ENCODE results near the gene KDM2A.

KDM2A gene

DNA sequence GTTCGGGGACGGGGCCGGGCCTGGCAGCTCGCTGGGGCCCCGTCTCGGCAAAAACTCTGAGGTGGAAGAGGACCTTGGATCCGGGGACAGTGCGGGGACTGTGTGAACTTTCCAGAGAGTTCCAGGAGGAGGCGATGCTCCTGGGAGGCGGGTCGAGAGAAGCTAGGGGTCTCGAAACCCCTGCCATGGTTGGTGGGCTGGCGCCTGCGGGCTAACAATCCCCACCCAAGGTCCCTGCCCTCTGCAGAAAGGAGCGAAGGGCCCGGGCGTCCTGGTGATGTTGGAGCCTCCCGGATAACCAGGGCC lies 142.5 kb downstream of the KDM2A start:
- TF ChIP-seq, protein P1, sequence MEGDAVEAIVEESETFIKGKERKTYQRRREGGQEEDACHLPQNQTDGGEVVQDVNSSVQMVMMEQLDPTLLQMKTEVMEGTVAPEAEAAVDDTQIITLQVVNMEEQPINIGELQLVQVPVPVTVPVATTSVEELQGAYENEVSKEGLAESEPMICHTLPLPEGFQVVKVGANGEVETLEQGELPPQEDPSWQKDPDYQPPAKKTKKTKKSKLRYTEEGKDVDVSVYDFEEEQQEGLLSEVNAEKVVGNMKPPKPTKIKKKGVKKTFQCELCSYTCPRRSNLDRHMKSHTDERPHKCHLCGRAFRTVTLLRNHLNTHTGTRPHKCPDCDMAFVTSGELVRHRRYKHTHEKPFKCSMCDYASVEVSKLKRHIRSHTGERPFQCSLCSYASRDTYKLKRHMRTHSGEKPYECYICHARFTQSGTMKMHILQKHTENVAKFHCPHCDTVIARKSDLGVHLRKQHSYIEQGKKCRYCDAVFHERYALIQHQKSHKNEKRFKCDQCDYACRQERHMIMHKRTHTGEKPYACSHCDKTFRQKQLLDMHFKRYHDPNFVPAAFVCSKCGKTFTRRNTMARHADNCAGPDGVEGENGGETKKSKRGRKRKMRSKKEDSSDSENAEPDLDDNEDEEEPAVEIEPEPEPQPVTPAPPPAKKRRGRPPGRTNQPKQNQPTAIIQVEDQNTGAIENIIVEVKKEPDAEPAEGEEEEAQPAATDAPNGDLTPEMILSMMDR (IDR thresholded peaks at IDR 0.05; ENCODE audit: low read depth, low read length) = peak; percentile 26
- no peak for DNase-seq (ENCODE audit: extremely low read depth, low read depth)

GRCh38 chr11:67261946-67262681 lies 143.1 kb downstream of the KDM2A start:
- TF ChIP-seq, protein P1 (IDR thresholded peaks at IDR 0.05; ENCODE audit: low read depth, low read length) = no peak
- no peak for DNase-seq (ENCODE audit: extremely low read depth, low read depth)

DNA sequence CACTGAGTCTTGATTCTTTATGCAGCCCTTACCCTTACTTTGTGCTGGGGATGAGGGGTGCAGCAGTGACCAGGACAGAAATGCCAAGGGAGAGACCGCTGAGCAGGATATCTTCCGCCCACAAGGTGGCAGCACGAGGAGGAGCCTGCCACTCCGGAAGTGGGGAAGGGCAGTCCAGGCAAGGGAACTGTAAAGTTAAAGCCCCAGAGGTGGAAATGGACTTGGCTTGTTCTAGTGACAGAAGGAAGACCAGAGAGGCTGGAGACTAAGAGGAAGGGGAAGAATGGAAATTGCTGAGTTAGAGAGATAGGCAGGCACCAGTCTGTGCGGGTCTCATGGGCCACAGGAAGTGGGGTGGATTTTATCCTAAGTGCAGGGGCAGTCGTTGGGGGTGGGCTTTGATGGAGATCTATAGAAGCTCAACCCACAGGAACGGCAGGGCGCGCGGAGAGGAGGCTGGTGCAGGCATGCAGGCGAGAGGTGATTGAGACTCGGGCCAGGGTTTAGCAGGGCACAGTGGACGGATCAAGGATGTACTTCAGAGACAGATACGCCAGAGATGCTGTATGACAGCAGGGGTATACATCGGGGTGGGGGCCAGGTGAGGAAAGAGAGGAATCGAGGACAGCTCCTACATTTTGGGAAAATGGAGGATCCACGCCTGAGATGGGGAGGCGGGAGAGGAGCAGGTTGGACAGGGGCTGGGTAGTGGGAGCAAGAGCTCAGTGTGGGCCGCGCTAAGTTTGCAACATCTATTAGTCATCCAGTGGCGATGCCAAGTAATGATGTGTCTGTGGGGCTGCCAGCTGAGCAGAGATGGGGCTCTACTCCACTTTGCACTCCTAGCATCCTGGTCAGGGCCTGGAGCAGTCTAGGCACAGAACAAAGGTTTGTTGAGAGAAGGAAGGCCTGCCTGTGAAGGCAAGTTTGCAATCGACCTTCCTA lies 143.9 kb downstream of the KDM2A start:
- TF ChIP-seq, protein P1 (IDR thresholded peaks at IDR 0.05; ENCODE audit: low read depth, low read length) = peak; percentile 86
- peak; percentile 50 for DNase-seq (ENCODE audit: extremely low read depth, low read depth)

DNA sequence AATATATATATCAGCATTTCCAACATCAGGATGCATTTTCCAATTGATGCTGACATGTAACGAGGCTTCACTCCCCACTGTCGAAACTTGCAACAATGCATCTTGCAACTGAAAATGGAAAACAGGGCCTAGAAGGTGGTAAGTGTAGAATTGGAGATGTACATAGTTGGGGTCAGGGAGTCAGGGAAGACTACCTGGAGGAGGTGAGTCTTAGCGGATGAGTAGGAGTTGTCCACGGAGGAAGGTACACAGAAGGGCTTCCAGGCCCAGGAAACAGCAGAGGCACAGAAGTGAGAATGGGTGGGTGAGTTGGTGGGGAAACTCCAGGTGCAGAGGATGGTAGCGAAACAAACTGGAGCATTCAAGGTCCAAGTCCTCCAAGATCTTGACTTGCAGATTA lies 145.2 kb downstream of the KDM2A start:
- TF ChIP-seq, protein P1 (IDR thresholded peaks at IDR 0.05; ENCODE audit: low read depth, low read length) = no peak

DNA sequence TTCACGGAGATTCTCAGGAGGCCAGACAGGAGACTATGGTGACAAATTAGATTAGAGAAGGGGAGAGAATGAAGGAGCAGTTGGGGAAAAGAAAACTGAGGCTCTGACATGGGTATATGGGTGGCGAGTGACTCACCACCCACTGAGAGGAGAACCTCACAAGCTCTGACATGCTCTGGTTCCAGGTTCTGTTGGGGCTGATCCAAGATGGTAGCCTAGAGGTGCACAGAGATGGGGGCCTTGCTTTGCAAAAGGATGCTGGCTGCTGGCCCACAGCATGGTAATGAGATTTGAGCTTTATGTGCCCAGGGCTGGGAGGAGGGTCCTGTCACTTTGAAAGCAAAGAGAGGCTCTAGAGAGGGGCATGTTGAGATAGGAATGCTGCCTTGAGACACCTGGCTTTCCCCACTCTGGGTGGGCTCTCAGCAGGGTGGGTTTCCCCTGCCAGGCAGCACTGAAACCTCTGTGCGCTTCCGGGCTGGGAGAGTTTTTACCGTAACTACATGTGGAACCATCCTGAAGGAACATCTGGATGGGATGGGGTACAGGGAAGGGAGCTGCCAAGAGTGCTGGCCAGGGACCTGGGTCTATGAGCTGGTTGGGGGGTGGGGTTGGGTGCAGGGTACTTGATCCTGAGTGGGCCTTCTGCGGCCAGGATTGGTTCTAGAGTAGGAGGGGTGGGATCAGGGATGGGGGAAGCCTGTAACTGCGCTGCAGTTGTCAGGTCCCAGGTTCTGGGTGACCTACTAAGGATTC lies 146.0 kb downstream of the KDM2A start:
- TF ChIP-seq, protein P1 (IDR thresholded peaks at IDR 0.05; ENCODE audit: low read depth, low read length) = no peak
- DNase-seq (ENCODE audit: extremely low read depth, low read depth) = no peak

More for the DNA sequence above, 145.2 kb downstream of the KDM2A start:
- no peak for DNase-seq (ENCODE audit: extremely low read depth, low read depth)

- no peak for DNase-seq (ENCODE audit: extremely low read depth, low read depth)
- TF ChIP-seq, protein P1 (IDR thresholded peaks at IDR 0.05; ENCODE audit: low read depth, low read length) = peak; percentile 51
These were observed 146.8 kb downstream of the KDM2A start for GRCh38 chr11:67265633-67266448.

Data from AG09319 (cell line).